H1 (cell line): ENCODE results near the gene WNT3A. TPM values are rescaled to one million over a fixed set of nuclear protein-coding genes. Genes with fewer than 3 reads are reported as not detected.

Experiments used
- CTCF ChIA-PET: fragments of 300-600 bp; sonication (Branson Sonifier 250); formaldehyde crosslinking; loops from one replicate; lab custom pipeline; 2021; ENCODE audit not compliant: partially characterized antibody; lab: Charles Lee
- POLR2A ChIA-PET: fragments of 300-600 bp; sonication (Branson Sonifier 250); formaldehyde crosslinking; loops from one replicate; lab custom pipeline; 2021; ENCODE audit warnings: inconsistent platforms; ENCODE audit not compliant: partially characterized antibody; lab: Charles Lee
- DNase-seq, 2 experiments: peaks; one replicate each; pipeline versions ENCODE4 v3.0.0 to v3.0.0-alpha.2; 2010 to 2022; ENCODE audit warnings: low spot score in 2 of 2, low read depth in 1 of 2, mixed read lengths in 1 of 2
- FAIRE-seq: peaks from 2 replicates; lab custom pipeline; 2011; peaks lifted over from hg19 to GRCh38; lab: Jason Lieb, UNC
- H2AFZ ChIP-seq: 2 replicates; pipeline ENCODE4 v1.8.1; 2012; ENCODE audit warnings: low read length, inconsistent platforms
- H2AK5ac ChIP-seq: 2 replicates; pipeline ENCODE4 v1.6.1; 2013; ENCODE audit warnings: low read depth, low read length
- H2BK120ac ChIP-seq: replicated peaks from 2 replicates; pipeline ENCODE3; 2013; ENCODE audit warnings: low read depth, low read length, inconsistent platforms
- H2BK12ac ChIP-seq: 2 replicates; pipeline ENCODE4 v1.6.1; 2013; ENCODE audit warnings: low read depth, low read length
- H2BK15ac ChIP-seq: 2 replicates; pipeline ENCODE4 v1.6.1; 2013; ENCODE audit warnings: low read length
- H2BK20ac ChIP-seq: 2 replicates; pipeline ENCODE4 v1.6.1; 2013; ENCODE audit warnings: low read length
- H2BK5ac ChIP-seq: 2 replicates; pipeline ENCODE4 v1.6.1; 2013; ENCODE audit warnings: low read depth, low read length
- H3K14ac ChIP-seq: 2 replicates; pipeline ENCODE4 v1.6.1; 2013; ENCODE audit warnings: inconsistent platforms; ENCODE audit not compliant: insufficient read length
- H3K18ac ChIP-seq: 2 replicates; pipeline ENCODE4 v1.6.1; 2013; ENCODE audit warnings: low read length; ENCODE audit errors: extremely low read depth
- H3K23ac ChIP-seq: 2 replicates; pipeline ENCODE4 v1.6.1; 2013; ENCODE audit warnings: inconsistent platforms; ENCODE audit not compliant: insufficient read length
- H3K23me2 ChIP-seq: 2 replicates; pipeline ENCODE4 v1.6.1; 2013; ENCODE audit warnings: low read depth, low read length
- H3K27ac ChIP-seq: 2 replicates; pipeline ENCODE4 v1.6.1; 2011; ENCODE audit warnings: low read depth, low read length, inconsistent platforms
- H3K27me3 ChIP-seq, 4 experiments: replicated peaks in 1 of 4; 1 replicate in 1 of 4; 2 replicates in 3 of 4; pipeline versions ENCODE4 v1.6.1 to v1.8.1; 2011 to 2013; ENCODE audit warnings: low read length in 3 of 4, mild to moderate bottlenecking in 3 of 4, inconsistent platforms in 2 of 4, mixed read lengths in 2 of 4, moderate library complexity in 1 of 4; ENCODE audit not compliant: control insufficient read depth in 3 of 4, insufficient read depth in 3 of 4; ENCODE audit errors: extremely low read depth in 1 of 4
- H3K36me3 ChIP-seq, 4 experiments: 2 replicates each; pipeline versions ENCODE4 v1.6.1 to v1.8.1; 2011 to 2013; ENCODE audit warnings: mild to moderate bottlenecking in 4 of 4, low read length in 3 of 4, moderate library complexity in 2 of 4, control low read depth in 1 of 4, inconsistent platforms in 1 of 4; ENCODE audit not compliant: insufficient read depth in 4 of 4, control insufficient read depth in 2 of 4
- H3K4ac ChIP-seq: replicated peaks from 2 replicates; pipeline ENCODE3; 2013; ENCODE audit warnings: low read length, low read depth, mixed read lengths, inconsistent platforms; ENCODE audit not compliant: insufficient read length
- H3K4me1 ChIP-seq, 4 experiments: replicated peaks in 1 of 4; 1 replicate in 1 of 4; 2 replicates in 3 of 4; pipeline versions ENCODE4 v1.6.1 to v1.8.1; 2011 to 2013; ENCODE audit warnings: low read length in 3 of 4, inconsistent platforms in 2 of 4, mixed read lengths in 1 of 4; ENCODE audit not compliant: insufficient read depth in 4 of 4, control insufficient read depth in 3 of 4
- H3K4me2 ChIP-seq, 2 experiments: 2 replicates each; pipeline versions ENCODE4 v1.6.1 to v1.8.1; 2011 to 2013; ENCODE audit warnings: low read depth in 2 of 2, low read length in 2 of 2, control low read depth in 1 of 2, inconsistent platforms in 1 of 2, mild to moderate bottlenecking in 1 of 2; ENCODE audit not compliant: insufficient read depth in 1 of 2
- H3K4me3 ChIP-seq, 4 experiments: fragments of 200-600, 300-600 bp in 1 of 4; sonication (generic), shearing (Covaris generic), sonication (Bioruptor Twin) in 1 of 4; 2 replicates each; pipeline versions ENCODE4 v1.5.1 to v1.8.1; 2011 to 2016; ENCODE audit warnings: low read length in 4 of 4, low read depth in 3 of 4, control low read depth in 2 of 4, inconsistent platforms in 2 of 4, mild to moderate bottlenecking in 2 of 4, mixed read lengths in 1 of 4, moderate library complexity in 1 of 4; ENCODE audit not compliant: insufficient read depth in 2 of 4; ENCODE audit errors: extremely low read depth in 1 of 4
- H3K56ac ChIP-seq: replicated peaks from 2 replicates; pipeline ENCODE3; 2013; ENCODE audit warnings: low read depth, mild to moderate bottlenecking, mixed read lengths, low read length, inconsistent platforms; ENCODE audit not compliant: insufficient read length
- H3K79me1 ChIP-seq: 2 replicates; pipeline ENCODE4 v1.6.1; 2013; ENCODE audit warnings: low read depth, low read length, control low read depth
- H3K79me2 ChIP-seq, 2 experiments: 2 replicates each; pipeline versions ENCODE4 v1.6.1 to v1.8.1; 2012 to 2013; ENCODE audit warnings: low read length in 2 of 2, mild to moderate bottlenecking in 2 of 2, inconsistent platforms in 1 of 2; ENCODE audit not compliant: insufficient read depth in 2 of 2, control insufficient read depth in 1 of 2
- H3K9ac ChIP-seq, 4 experiments: replicated peaks in 1 of 4; 1 replicate in 1 of 4; 2 replicates in 3 of 4; pipeline versions ENCODE4 v1.6.1 to v1.8.1; 2011 to 2013; ENCODE audit warnings: low read depth in 3 of 4, low read length in 3 of 4, control low read depth in 2 of 4, mild to moderate bottlenecking in 2 of 4, moderate library complexity in 2 of 4, inconsistent platforms in 1 of 4; ENCODE audit errors: extremely low read depth in 1 of 4
- H3K9me3 ChIP-seq, 2 experiments: 2 replicates each; pipeline versions ENCODE4 v1.6.1 to v1.8.1; 2012 to 2013; ENCODE audit warnings: mild to moderate bottlenecking in 2 of 2, moderate library complexity in 2 of 2, control low read depth in 1 of 2, inconsistent platforms in 1 of 2, low read depth in 1 of 2, low read length in 1 of 2, mixed read lengths in 1 of 2; ENCODE audit not compliant: insufficient read depth in 2 of 2
- H4K20me1 ChIP-seq, 2 experiments: replicated peaks in 1 of 2; 2 replicates each; pipeline versions ENCODE3 to v1.8.1; 2011 to 2013; ENCODE audit warnings: inconsistent platforms in 2 of 2, low read length in 2 of 2, mild to moderate bottlenecking in 1 of 2; ENCODE audit not compliant: insufficient read depth in 2 of 2, control insufficient read depth in 1 of 2
- H4K5ac ChIP-seq: 2 replicates; pipeline ENCODE4 v1.6.1; 2013; ENCODE audit warnings: low read length, low read depth, mixed read lengths, inconsistent platforms; ENCODE audit not compliant: insufficient read length
- H4K8ac ChIP-seq: 2 replicates; pipeline ENCODE4 v1.8.0; 2013; ENCODE audit warnings: mild to moderate bottlenecking, moderate library complexity, low read length, inconsistent platforms; ENCODE audit not compliant: insufficient read depth; ENCODE audit errors: extremely low read depth
- H4K91ac ChIP-seq: replicated peaks from 2 replicates; pipeline ENCODE3; 2013; ENCODE audit warnings: low read length, mixed read lengths, inconsistent platforms; ENCODE audit not compliant: insufficient read length
- CBX8 ChIP-seq: fragments of 300-800, 300-1000 bp; sonication (generic); IDR thresholded peaks from 2 replicates; pipeline ENCODE4 v1.7.1; 2016; ENCODE audit warnings: low read depth, low read length, borderline replicate concordance
- E2F6 ChIP-seq: IDR thresholded peaks from 2 replicates; pipeline ENCODE4 v1.6.1; 2012; ENCODE audit warnings: inconsistent platforms
- HDAC6 ChIP-seq: IDR thresholded peaks from one replicate; pipeline ENCODE4 v1.7.1; 2012; ENCODE audit warnings: low read depth, mild to moderate bottlenecking, inconsistent platforms, low read length, moderate library complexity
- POLR2A ChIP-seq, 2 experiments: IDR thresholded peaks; 1 replicate in 1 of 2; 2 replicates in 1 of 2; pipeline ENCODE4 v1.6.1; 2011; ENCODE audit warnings: low read depth in 2 of 2, low read length in 2 of 2, mild to moderate bottlenecking in 2 of 2; ENCODE audit errors: control extremely low read depth in 1 of 2
- SAP30 ChIP-seq: fragments of 300-600 bp; sonication (generic); IDR thresholded peaks from 2 replicates; pipeline ENCODE4 v1.7.1; 2012; ENCODE audit warnings: low read length, moderate library complexity, mild to moderate bottlenecking, inconsistent platforms; ENCODE audit not compliant: insufficient read depth, insufficient replicate concordance
- SIRT6 ChIP-seq: IDR thresholded peaks from one replicate; pipeline ENCODE4 v1.7.1; 2012; ENCODE audit warnings: low read length, inconsistent platforms
- WGBS, 2 experiments: shearing (Covaris generic) in 1 of 2; methylation state at CpG; one replicate each; pipeline versions ENCODE4 v1.1.6 to v1.1.7; 2013 to 2015; ENCODE audit warnings: low lambda C conversion rate in 2 of 2, mixed read lengths in 2 of 2, inconsistent platforms in 1 of 2, low coverage in 1 of 2, missing lambda C conversion rate in 1 of 2; ENCODE audit not compliant: insufficient replicate concordance in 2 of 2, insufficient coverage in 1 of 2, insufficient read length in 1 of 2; ENCODE audit errors: extremely low coverage in 1 of 2, missing lambda C conversion rate in 1 of 2; 5-methylcytosine and 5-hydroxymethylcytosine counted together
- polyA plus RNA-seq, 7 experiments: library from polyadenylated mRNA; depleted of rRNA in 3 of 7; stranded (reverse) in 5 of 7; unstranded in 2 of 7; fragments of >200 nt in 5 of 7; fragments of 200-250 nt in 2 of 7; gene quantifications; 1 replicate in 5 of 7; 2 replicates in 1 of 7; 4 replicates in 1 of 7; pipeline versions ENCODE4 v1.2.1 to v1.2.3, GENCODE V29; 2011 to 2013; ENCODE audit warnings: missing spikeins in 2 of 7, mixed read lengths in 2 of 7
- total RNA-seq: library from RNA; stranded (reverse); fragmentation: NEBNext Ultra II Directional; extraction: Animal tissue kit (Norgen Biotek cat#: 25700); gene quantifications from 2 replicates; pipeline ENCODE4 v1.2.1, GENCODE V29; 2021

WNT3A gene
- total and polyA plus RNA-seq, 2 of the 8 experiments (the other 6 are each of a cell fraction or from before 2014, with no cell fraction given): 0.08 to 0.19 TPM

GRCh38 chr1:228104526-228105269, 97.9 kb downstream of the WNT3A start:
- Histone ChIP-seq H3K56ac (no peak overlapping the region), H3K79me1 (peaks cover 15% of the 10 kb centered on the region; the same call in 1 of the 2 replicates), H2BK15ac (no peak overlapping the region), H2BK20ac (no peak overlapping the region), H4K20me1 (peaks cover 6 to 22% of the 10 kb centered on the region in 2 experiments), H3K4me1 (peaks cover 0 to 4% (median 2%) of the 10 kb centered on the region in 4 experiments; a peak in 5 of 7 replicates), H3K4me2 (no peak overlapping the region; a peak in 1 of 4 replicates), H4K91ac (no peak overlapping the region), H2AK5ac (peak overlapping the region; percentile 53; the same call in 1 of the 2 replicates), H3K23me2 (peaks cover 11% of the 10 kb centered on the region; the same call in 1 of the 2 replicates), H4K5ac (no peak overlapping the region), H3K4ac (no peak overlapping the region), H3K9ac (0 out of 7 replicates have a peak overlapping the region, but pooled peaks of 1 of the 4 experiments have one; percentile 19), H3K27me3 (no peaks in the 10 kb centered on the region; a peak in 1 of 7 replicates), H3K27ac (no peak overlapping the region)
- 76% methylated on average over 7 of the region's 7 CpGs; no CpG with 5 or more reads in 1 of the 2 experiments for WGBS, 2 experiments
- no peak for DNase-seq
- POLR2A ChIA-PET: interaction anchor here (1.0 kb wide), 1 partner anchor 15 kb away, joined by 3 read pairs; no protein-coding TSS in a partner anchor
- TF ChIP-seq POLR2A (IDR thresholded peaks at IDR 0.05; ENCODE audit: control extremely low read depth in 1 of 2, low read depth in 2 of 2, low read length in 2 of 2): 0 out of 3 replicates have a peak, but pooled peaks of 1 of the 2 experiments have one; percentile 8
- TF ChIP-seq SAP30: no peak
- TF ChIP-seq CBX8: no peak
- no peak for TF ChIP-seq HDAC6
- no peak for TF ChIP-seq SIRT6
- no peak for TF ChIP-seq E2F6
- TF ChIP-seq, all 59 proteins: peak for 1
- H3K79me2 ChIP-seq: peaks cover 3 to 8% of the 10 kb centered on the region in 2 experiments; a peak in 2 of 4 replicates
- no peak overlapping the region for H3K14ac ChIP-seq
- no peak overlapping the region for H2BK12ac ChIP-seq
- no peaks in the 10 kb centered on the region for H3K9me3 ChIP-seq
- H3K36me3 ChIP-seq: peaks cover 4 to 18% (median 14%) of the 10 kb centered on the region in 4 experiments; a peak in 5 of 8 replicates
- no peak overlapping the region for H2BK5ac ChIP-seq
- CTCF ChIA-PET: no interaction called here
- H3K4me3 ChIP-seq: no peak overlapping the region
- no peak overlapping the region for H3K18ac ChIP-seq
- H2AFZ ChIP-seq: no peak overlapping the region
- no peak overlapping the region for H4K8ac ChIP-seq
- no peak for FAIRE-seq
- no peak overlapping the region for H3K23ac ChIP-seq
- no peak overlapping the region for H2BK120ac ChIP-seq
